Activated T-helper 17 cell treated with anti-CD3 and anti-CD28 coated beads, Interleukin-2, amount 50 U/mL, for 72 hours (primary cell): ENCODE data around the gene MRPL14. TPM values are rescaled to one million over a fixed set of nuclear protein-coding genes. Genes with fewer than 3 reads are reported as not detected.

ENCODE experiments used
- ATAC-seq: fragments of 150-1000 bp; cut with Tn5 transposase; replicated peaks from 2 replicates; pipeline ENCODE4 v1.10.0; 2021; ENCODE audit warnings: mild to moderate bottlenecking, moderate library complexity
- H3K27ac Mint-ChIP-seq: one replicate; pipeline ENCODE4 v1.8.0; 2022; ENCODE audit warnings: mixed read lengths
- H3K27me3 Mint-ChIP-seq: one replicate; pipeline ENCODE4 v1.8.0; 2022; ENCODE audit warnings: mixed read lengths
- H3K36me3 Mint-ChIP-seq: one replicate; pipeline ENCODE4 v1.8.0; 2022; ENCODE audit warnings: low read depth, mild to moderate bottlenecking, mixed read lengths
- H3K4me1 Mint-ChIP-seq: one replicate; pipeline ENCODE4 v1.8.0; 2022; ENCODE audit warnings: mixed read lengths
- H3K4me3 Mint-ChIP-seq: one replicate; pipeline ENCODE4 v1.8.0; 2022; ENCODE audit warnings: mild to moderate bottlenecking, mixed read lengths
- H3K9me3 Mint-ChIP-seq: one replicate; pipeline ENCODE4 v1.8.0; 2022; ENCODE audit warnings: mixed read lengths
- total RNA-seq, 2 donors: library from RNA; stranded (reverse); gene quantifications; one replicate each; pipeline ENCODE4 v1.2.3, GENCODE V29; 2022

Gene MRPL14
- total RNA-seq, 2 donors from 2014 or later: 29.3 to 54.0 TPM

DNA sequence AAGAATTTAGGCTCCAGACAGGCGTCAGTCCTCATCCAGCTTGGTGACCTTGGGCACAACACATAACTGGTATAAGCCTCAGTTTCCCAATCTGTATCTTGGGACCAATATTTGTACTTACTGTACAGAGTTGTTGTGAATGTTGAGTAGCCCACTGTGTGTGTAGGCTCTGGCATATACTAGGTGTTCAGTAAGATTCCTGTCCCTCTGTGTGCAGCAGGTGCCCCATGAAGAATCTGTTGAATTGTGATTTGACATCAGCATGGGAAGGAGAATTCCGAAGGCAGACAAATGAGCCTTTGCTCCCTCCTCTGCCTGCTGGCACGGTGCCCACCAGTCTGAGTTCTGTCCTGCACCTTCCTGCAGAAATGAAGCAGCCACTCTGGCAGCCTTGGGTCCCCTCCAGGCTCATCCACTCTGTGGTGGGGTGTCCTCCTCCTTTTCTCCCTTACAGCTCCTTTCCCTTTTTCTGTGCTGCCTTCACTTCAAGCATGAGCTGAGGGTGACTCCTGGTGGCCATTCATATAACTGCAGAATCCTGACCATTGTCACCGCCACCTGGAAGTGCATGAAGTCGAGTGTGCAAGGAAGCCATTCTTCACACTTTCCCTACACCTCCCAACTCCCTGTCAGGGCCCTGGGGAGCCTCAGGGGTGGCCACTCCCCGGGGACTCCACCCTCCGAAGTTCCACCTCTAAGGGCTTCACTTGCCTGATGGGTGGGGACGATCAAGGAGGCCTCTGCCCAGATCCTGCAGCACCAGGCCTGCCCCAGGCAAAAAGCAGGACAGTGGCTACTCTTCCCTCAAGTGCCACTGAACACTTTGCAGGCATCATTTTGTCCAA, 48.2 kb downstream of the MRPL14 start:
- Mint-ChIP-seq H3K4me3 (no peak overlapping the region), H3K9me3 (no peaks in the 10 kb centered on the region), H3K27ac (no peak overlapping the region), H3K36me3 (peaks cover 7% of the 10 kb centered on the region), H3K4me1 (peaks cover 7% of the 10 kb centered on the region), H3K27me3 (peaks cover 7% of the 10 kb centered on the region)
- ATAC-seq: peak; percentile 34

DNA sequence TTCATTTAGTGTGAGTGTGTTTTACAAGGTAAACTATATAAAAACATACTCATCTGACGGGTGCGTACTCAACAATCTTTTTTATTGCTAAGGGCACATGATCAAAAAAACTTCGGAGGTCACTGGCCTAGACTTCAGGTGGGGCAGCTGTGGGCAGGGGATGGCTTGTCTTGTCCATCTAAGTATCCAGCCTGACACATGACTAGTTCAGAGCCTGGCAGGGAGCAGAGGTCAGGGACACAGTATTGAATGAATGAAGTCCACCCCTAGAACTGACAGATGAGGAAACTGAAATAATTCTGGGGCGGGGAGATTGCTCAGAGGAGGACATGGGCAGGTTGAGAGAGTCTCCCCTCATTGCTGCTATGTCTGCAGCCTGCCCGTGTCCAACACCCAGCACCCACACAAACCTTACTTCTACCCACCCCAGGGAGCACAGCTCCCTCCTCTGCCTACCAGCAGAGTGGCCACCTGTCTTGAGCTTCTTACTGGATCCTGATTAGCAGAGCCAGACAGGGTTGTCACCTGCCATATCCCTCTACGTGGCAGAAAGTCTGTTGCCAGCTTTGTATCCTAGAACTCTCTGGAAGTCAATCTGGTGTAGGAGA, 48.9 kb downstream of the MRPL14 start:
- Mint-ChIP-seq H3K4me3 (peak overlapping the region; percentile 94), H3K4me1 (peaks cover 7% of the 10 kb centered on the region), H3K36me3 (peaks cover 15% of the 10 kb centered on the region), H3K27me3 (peaks cover 7% of the 10 kb centered on the region), H3K27ac (peak overlapping the region; percentile 66), H3K9me3 (no peaks in the 10 kb centered on the region)
- ATAC-seq: no peak

DNA sequence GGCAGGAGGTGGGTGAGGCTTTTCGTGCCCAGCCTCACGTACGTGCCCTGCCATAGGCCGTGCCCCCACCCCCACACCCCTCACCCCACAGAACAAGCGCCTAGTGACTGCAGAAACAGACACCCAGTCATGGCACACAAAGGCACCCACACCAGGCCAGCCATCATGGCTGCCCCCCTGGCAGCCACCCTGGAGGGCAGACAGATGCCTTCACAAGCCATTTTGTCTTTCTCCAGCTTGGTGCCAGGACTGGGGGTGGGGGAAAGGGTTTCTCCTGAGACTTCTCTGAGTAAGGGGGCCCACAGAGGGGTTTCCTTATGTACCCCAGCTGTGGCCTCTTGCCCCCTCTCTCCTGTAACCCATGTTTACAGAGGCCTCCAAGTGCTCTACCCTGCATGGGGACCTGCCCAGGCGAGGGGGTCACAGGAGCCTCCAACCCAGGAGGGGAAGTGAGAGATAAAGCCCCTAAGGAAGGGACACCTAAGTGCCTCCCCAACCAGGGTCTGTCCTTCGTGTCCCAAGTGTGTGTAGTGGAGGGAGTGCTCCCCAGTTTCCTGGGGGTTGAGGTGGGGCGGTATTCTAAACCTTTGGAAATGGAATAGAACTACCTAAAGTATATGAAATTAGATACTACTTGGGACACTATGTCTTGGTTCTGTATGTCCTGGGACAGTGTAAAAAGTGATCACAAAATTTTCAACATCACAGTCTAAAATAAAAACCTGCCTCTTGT, 49.9 kb downstream of the MRPL14 start:
- Mint-ChIP-seq H3K27ac (peak overlapping the region; percentile 66), H3K27me3 (peaks cover 7% of the 10 kb centered on the region), H3K4me1 (peaks cover 7% of the 10 kb centered on the region), H3K36me3 (peaks cover 23% of the 10 kb centered on the region), H3K4me3 (peak overlapping the region; percentile 94), H3K9me3 (no peaks in the 10 kb centered on the region)
- ATAC-seq: no peak

DNA sequence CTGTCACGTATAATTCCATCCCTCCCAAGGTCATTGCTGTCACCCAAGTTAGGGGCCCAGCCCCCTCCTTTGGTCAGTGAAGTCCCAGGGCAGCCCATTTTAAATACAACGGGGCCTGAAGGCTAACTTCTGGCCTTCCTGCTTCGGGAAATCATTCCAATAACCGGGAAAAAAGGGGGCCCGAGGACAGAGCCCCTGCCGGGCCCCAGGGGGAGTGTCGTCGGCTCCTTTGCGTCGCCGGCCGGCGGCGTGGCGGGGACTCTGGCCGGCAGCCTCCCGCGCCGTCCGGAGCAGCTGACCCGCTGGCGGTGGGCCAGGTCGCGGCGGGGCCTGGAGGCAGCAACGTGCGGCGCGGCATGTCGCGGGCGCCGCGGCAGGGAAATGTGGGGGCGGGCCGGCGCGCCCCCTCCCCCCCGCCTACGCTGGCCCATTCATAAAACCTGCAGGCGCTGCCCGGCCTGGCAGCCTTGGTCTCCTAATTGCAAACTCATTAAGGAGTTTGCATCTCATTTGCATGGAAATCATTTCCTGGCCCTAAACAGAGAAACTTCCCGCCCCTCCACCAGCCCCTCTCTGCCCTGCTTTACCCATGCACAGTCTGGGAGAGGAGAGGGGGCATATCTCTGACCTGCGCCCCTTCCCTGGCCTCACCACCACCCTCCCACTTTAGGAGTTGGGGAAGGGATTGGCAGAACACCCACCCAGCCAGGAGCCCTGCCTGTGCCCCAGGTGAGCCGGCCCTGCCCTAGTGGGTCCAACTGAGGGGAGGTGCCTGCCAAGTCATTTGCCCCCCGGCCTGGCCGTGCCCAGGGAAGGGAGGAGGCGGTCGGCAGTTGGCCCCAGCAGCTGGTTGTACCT, 50.7 kb downstream of the MRPL14 start:
- Mint-ChIP-seq H3K27me3 (peaks cover 7% of the 10 kb centered on the region), H3K27ac (no peak overlapping the region), H3K9me3 (no peaks in the 10 kb centered on the region), H3K4me3 (peak overlapping the region; percentile 94), H3K36me3 (peaks cover 23% of the 10 kb centered on the region), H3K4me1 (peaks cover 7% of the 10 kb centered on the region)
- no peak for ATAC-seq

DNA sequence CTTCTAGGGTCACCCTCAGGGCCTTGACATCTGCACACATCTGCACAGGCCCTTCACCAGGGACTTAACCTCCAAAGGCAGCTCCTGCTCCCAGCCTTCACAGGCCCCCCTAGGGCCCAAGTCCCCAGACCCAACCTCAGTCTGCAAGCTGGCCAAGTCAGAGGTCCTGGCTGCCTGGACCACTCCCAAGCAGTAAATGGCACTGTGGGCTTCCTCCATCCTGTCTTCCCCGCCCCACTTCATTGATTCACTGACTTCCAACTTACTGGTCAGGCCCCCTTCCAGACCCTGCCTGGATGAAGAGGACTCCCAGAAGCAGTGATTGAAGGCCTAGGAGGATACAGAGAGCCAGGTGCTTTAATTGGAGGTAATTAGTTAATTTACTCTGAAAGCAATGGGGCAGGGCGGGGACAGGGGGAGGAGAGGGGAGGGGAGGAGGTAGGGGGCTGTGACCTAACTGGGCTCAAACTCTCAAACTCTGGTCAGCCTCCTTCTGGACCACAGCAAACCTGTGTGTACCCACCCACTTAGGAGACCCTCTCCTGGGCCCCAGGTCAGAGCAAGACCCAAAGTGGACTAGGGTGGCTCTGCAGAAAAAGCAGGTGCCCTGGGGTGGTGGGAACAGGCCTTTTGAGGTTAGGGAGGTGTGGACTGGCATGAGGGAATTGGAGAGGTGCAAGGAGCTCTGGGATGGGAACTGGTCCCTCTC, 51.5 kb downstream of the MRPL14 start:
- Mint-ChIP-seq H3K27me3 (peaks cover 11% of the 10 kb centered on the region), H3K9me3 (no peaks in the 10 kb centered on the region), H3K36me3 (peaks cover 23% of the 10 kb centered on the region), H3K4me3 (peak overlapping the region; percentile 94), H3K27ac (no peak overlapping the region), H3K4me1 (peaks cover 7% of the 10 kb centered on the region)
- no peak for ATAC-seq

DNA sequence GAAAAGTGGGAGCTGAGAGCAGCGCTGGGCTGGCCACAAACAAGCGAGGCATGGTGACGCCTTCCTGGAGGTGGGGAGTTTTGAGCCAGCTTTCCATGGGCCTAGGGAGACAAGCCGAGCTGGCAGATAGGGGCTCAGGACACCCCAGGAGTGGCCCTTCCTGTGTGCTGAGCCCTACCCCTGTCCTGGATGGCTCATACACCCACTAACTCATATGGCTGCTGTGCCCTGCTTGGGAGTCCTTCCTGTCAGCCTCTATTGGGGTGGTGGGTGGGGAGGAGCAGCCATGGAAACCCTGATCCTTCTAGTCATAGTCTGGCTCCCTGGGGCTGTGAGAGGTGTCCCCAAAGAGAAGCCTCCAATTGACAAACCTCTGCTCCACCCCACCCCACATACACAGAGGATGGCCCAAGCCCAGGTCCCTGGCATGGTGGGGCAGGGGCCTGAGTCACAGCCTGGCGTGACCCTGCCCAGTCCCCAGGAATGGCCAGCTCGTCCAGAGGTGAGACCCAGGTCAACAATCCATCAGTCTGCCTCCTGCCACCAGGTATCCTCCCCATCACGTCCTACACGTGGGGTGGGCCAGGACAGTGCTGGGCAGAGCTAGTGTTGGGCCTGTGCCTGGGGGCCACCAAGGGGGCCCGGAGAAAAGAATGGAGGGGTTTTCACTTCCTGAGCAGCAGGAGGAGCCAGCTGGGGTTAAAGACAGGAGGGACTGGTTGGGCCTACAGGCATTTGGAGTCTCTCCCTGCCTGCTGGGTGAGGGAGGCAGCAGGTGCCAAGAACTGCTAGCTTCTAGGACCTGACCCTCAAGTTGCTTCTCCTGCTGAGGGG, 52.2 kb downstream of the MRPL14 start:
- ATAC-seq: peak; percentile 13
- Mint-ChIP-seq H3K36me3 (peaks cover 23% of the 10 kb centered on the region), H3K4me3 (peak overlapping the region; percentile 94), H3K4me1 (peaks cover 7% of the 10 kb centered on the region), H3K9me3 (no peaks in the 10 kb centered on the region), H3K27ac (peak overlapping the region; percentile 99), H3K27me3 (peaks cover 15% of the 10 kb centered on the region)

DNA sequence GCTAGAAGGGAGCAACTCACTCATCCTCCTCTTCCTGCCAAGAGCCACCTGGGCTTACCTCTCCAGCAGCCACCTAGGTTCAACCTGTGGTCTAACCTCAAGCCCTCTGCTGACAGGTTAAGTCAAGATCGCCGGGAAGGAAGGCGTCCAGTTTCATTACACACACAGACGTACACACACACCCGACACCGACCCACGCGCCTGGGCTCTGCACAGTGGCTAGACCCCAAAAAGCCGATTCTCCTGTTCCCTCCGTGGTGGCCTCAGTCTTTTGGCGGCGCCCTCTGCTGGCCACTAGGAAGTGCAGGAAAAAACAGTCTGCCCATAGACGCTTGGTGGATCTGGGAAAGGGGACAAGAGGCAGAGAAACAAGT, 52.8 kb downstream of the MRPL14 start:
- peak; percentile 61 for ATAC-seq
- peaks cover 23% of the 10 kb centered on the region for H3K36me3 Mint-ChIP-seq
- H3K27me3 Mint-ChIP-seq: peaks cover 15% of the 10 kb centered on the region
- no peaks in the 10 kb centered on the region for H3K9me3 Mint-ChIP-seq
- peaks cover 7% of the 10 kb centered on the region for H3K4me1 Mint-ChIP-seq
- H3K4me3 Mint-ChIP-seq: peak overlapping the region; percentile 94
- peak overlapping the region; percentile 99 for H3K27ac Mint-ChIP-seq

DNA sequence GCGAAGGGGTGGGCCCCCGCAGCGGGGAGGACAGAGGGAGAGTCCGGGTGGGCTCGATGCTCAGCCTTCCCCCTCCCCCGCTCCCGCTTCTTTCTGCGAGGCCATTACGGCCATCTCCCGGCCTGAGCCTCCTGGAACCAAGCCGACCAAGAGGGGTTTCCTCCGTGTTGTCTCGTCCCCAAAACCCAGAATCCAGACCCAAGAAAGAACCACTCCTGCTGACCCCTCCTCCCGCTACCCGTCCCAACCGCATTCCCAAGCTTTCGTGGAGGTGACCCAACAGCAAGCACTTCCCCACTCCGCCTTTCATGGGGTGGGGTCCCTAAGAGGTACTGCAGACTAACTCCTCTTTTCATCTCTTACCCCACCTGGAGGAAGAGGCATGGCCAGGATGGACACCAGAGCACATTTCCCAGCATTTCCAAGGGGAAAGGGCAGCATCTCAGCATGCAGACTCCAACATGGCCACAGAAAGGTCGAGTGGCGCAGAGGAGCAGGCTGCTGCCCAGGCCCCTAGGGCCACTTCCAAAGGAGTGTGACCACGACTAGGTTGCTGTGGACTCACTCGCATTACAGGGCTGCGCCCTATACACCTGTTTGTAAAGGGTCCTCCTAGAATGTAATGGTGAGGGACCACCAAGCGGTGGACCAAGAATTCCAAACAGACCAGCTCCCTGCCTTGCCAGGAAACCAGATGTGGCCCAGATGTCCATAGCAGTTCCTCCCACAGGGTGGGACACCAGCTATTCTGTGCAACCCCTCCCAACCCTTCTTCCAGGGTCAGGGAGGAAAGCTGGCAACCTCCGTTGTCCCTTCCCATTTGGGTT, 53.4 kb downstream of the MRPL14 start:
- ATAC-seq: peak; percentile 13
- Mint-ChIP-seq H3K27ac (peak overlapping the region; percentile 99), H3K27me3 (peaks cover 15% of the 10 kb centered on the region), H3K9me3 (no peaks in the 10 kb centered on the region), H3K36me3 (peaks cover 23% of the 10 kb centered on the region), H3K4me3 (peak overlapping the region; percentile 94), H3K4me1 (peaks cover 7% of the 10 kb centered on the region)

DNA sequence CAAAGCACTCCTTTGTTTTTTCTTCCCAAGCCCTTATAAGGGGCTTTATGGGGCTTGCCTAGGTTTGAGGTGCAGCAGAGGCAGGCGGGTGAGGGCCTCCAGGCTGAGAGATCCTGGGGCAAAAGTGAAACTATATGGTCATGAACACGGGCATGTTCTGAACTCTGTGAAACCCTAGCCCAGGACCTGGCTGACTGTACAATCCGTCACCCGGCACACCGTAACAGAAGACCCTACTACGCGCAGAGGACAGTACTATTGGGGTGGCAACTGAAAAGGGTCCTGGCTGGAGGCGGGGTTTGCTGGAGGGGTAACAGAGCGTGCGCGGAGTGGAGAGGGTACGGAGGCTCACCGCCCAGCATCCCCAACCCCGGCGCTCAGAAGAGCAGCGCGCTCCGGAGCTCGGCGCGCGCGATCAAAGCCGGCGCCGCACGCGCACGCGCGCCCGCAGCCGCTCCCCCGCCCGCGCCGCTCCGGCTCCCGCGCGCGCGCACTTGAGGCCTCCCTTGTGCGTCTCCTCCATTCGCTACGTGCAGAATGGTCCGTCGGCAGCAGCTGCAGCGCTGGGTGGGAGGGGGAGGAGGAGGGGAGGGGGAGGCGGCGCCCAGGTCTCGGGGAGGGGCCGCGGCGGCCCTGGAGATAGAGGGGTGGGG, 54.2 kb downstream of the MRPL14 start:
- Mint-ChIP-seq H3K9me3 (no peaks in the 10 kb centered on the region), H3K36me3 (peaks cover 23% of the 10 kb centered on the region), H3K27me3 (peaks cover 15% of the 10 kb centered on the region), H3K4me1 (peaks cover 7% of the 10 kb centered on the region), H3K4me3 (peak overlapping the region; percentile 94), H3K27ac (peak overlapping the region; percentile 99)
- peak; percentile 69 for ATAC-seq

DNA sequence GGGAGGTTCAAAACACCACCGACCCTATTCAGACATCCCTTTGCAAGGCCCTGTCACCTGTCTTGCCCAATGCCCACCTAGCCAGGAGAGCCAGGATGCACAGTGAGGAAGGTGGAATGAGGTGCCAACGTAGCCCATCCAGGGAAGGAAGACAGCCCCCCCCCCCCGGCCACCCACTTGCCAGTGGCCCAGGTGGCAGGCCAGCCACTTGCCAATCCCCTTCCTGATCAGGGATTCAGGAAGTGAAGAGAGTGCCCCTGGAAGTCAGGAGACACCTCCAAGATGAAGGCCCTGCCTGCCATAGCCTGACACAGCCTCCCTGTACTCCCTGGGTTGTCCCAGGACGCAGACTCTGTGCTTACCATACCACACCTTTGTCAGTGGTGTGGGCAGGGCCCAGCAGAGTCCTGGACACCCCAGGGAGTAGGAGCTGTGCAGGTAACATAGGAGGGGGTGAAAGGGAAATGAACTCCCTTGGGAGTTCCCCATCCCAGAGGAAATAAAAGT, 54.7 kb downstream of the MRPL14 start:
- Mint-ChIP-seq H3K4me3 (peak overlapping the region; percentile 94), H3K36me3 (peaks cover 23% of the 10 kb centered on the region), H3K27me3 (peaks cover 12% of the 10 kb centered on the region), H3K4me1 (peaks cover 7% of the 10 kb centered on the region), H3K27ac (peak overlapping the region; percentile 99), H3K9me3 (no peaks in the 10 kb centered on the region)
- ATAC-seq: peak; percentile 8

DNA sequence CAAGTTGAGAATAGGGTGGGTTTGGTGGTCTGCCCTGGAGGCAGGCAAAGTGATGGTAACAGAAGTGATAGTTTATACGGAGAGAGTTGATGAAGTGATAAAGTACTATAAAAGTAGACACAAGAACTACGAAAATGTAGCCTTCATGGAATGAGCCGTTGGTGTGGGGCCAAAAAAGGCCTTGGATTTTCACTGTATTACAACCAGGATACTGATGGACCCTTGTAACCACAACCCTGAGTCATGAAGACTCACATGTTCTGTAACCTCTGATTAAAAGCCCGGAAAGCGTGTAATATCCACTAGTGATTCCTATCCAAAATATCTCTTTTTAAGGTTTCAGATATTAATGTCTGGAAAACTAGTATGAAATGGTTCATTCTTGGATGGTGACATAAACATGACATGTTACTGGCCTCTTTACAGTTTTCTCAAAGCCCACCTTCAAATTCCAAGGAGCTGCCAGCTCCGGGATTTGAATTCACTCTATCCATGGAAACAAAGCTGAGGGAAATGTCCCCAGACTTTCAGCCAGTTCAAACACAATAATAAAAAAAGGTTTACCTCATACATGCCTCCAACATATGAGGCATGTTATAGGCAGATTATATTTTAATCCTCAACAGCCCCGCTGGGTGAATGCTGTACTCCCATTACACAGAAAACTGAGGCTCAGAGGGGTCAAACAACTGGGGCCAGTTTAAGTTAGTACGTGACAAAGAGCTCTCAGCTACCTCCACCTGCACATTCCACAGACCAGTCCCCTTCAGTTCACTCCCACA, 55.4 kb downstream of the MRPL14 start:
- H3K27ac Mint-ChIP-seq: peak overlapping the region; percentile 99

More for the DNA sequence above, 55.4 kb downstream of the MRPL14 start:
- H3K9me3 Mint-ChIP-seq: no peaks in the 10 kb centered on the region
- H3K36me3 Mint-ChIP-seq: peaks cover 23% of the 10 kb centered on the region
- H3K27me3 Mint-ChIP-seq: peaks cover 12% of the 10 kb centered on the region
- peak overlapping the region; percentile 94 for H3K4me3 Mint-ChIP-seq
- H3K4me1 Mint-ChIP-seq: peaks cover 7% of the 10 kb centered on the region
- ATAC-seq: no peak
